Spinal cord (tissue), 10 donors: ENCODE measurements around the gene PDSS2. TPM values are rescaled to one million over a fixed set of nuclear protein-coding genes. Genes with fewer than 3 reads are reported as not detected.
"Not testable (repeated sequence)": the region's sequence is repeated elsewhere in the genome, so short reads cannot be mapped to it uniquely, and the experiment has no call there.

Experiments
- DNase-seq, 6 donors: peaks; one replicate each; pipeline versions ENCODE4 v3.0.0 to v3.0.0-alpha.2; 2013 to 2015; ENCODE audit warnings: low spot score in 6 of 6, low read depth in 4 of 6
- H3K27ac ChIP-seq: one replicate; pipeline ENCODE4 v1.5.1; 2013; ENCODE audit warnings: low read depth, low read length, control low read depth
- H3K27me3 ChIP-seq: one replicate; pipeline ENCODE4 v1.6.1; 2013; ENCODE audit warnings: low read length; ENCODE audit not compliant: control insufficient read depth, insufficient read depth
- H3K36me3 ChIP-seq: one replicate; pipeline ENCODE4 v1.6.1; 2013; ENCODE audit warnings: low read length; ENCODE audit not compliant: control insufficient read depth, insufficient read depth
- H3K4me1 ChIP-seq: one replicate; pipeline ENCODE4 v1.6.1; 2013; ENCODE audit warnings: low read length; ENCODE audit not compliant: control insufficient read depth, insufficient read depth
- H3K4me3 ChIP-seq: one replicate; pipeline ENCODE4 v1.5.1; 2013; ENCODE audit warnings: low read depth, low read length, control low read depth
- H3K9me3 ChIP-seq: one replicate; pipeline ENCODE4 v1.6.1; 2013; ENCODE audit warnings: low read length; ENCODE audit not compliant: control insufficient read depth, insufficient read depth
- WGBS: methylation state at CpG from one replicate; pipeline ENCODE4 v1.1.5; 2013; ENCODE audit warnings: missing lambda C conversion rate; ENCODE audit not compliant: insufficient coverage; 5-methylcytosine and 5-hydroxymethylcytosine counted together
- polyA plus RNA-seq, 2 donors: library from polyadenylated mRNA; unstranded; fragments of 120-200 nt; gene quantifications; one replicate each; pipeline ENCODE4 v1.2.1, GENCODE V29; 2013; ENCODE audit not compliant: insufficient read length in 2 of 2
- total RNA-seq, 2 donors: library from RNA; depleted of rRNA in 1 of 2; stranded (reverse); fragments of 120-200 nt in 1 of 2; fragments of >200 nt in 1 of 2; gene quantifications; one replicate each; pipeline versions ENCODE4 v1.2.3 to v1.2.4, GENCODE V29; 2013 to 2014
- donor health status: healthy.

The PDSS2 gene
- total and polyA plus RNA-seq, 4 donors = 9.5 to 14.5 (median 10.6) TPM

DNA sequence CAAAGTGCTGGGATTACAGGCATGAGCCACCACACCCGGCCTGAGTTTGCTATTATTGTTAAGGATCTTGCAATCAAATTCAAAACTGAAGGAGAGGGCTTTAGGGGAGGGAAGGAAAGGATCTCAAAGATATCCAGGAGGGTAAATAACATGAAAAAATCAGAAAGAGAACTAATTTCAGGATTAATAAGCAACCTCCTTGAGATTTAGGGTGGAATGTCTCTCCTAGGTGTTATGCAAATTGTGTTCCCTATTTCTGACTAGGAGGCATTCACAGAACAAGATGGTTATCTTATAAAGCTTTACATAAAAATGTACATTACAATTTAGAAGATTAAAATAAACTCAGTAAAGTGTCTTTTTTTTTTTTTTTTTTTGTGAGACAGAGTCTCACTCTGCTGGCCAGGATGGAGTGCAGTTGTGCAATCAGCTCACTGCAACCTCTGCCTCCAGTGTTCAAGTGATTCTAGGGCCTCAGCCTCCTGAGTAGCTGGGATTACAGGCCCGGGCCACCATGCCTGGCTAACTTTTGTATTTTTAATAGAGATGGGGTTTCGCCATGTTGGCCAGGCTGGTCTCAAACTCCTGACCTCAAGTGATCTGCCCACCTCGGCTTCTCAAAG lies 252.0 kb downstream of the PDSS2 start:
- Histone ChIP-seq H3K27ac (no peak overlapping the region), H3K9me3 (peaks cover 2% of the 10 kb centered on the region), H3K4me3 (no peak overlapping the region), H3K4me1 (no peaks in the 10 kb centered on the region), H3K27me3 (no peaks in the 10 kb centered on the region), H3K36me3 (no peaks in the 10 kb centered on the region)
- 100% methylated on average over 1 of the region's 4 CpGs for WGBS
- DNase-seq = no peak

DNA sequence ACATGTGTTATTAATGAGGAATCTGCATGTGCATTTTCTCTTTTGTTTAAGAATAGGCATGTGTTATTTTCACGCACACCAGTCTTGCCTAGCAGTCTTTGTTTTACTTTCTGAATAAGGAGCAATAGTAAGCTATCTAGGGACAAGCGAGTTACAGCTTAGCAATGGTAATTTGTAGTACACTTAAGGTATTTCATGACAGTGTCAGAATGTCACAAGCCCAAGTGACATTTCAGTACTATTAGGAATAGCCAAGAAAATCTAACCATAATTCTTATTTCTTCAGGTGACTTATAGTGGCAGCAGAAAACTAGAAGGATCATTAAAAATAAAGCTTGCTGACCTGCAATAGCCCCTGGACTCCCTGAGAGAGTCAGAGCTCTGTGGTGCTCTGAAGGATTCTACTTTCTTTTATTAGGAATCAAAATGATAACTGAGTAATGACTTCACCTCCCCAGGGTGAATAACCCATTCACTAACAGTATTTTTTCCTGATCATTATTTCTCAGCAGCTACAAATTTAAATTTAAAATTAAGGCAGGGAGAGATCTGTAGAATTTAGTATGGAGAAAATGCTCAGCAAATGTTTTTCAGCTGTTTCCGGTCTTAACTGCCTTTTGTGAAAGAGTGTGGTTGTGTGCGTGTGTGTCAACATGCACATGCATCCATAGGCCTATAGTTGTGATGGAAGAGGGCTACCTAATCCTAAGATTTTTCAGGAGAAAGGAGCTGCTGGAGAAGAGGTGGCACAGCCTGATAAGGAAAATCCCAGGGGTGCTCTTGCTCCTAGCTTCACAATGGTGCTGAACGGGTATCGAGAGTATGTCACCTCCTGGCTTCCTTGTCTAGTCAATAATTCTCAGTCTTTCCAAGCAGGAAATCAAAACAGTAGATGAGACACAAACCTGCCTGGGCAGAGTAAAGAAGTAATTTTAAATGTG lies 254.0 kb downstream of the PDSS2 start:
- H3K27me3 ChIP-seq = no peaks in the 10 kb centered on the region
- H3K9me3 ChIP-seq = peaks cover 2% of the 10 kb centered on the region
- H3K4me1 ChIP-seq = no peaks in the 10 kb centered on the region
- DNase-seq = peak in 1 of 6 donors; percentile 25
- H3K4me3 ChIP-seq = no peak overlapping the region
- H3K36me3 ChIP-seq = no peaks in the 10 kb centered on the region
- WGBS = 74% methylated on average over 4 of the region's 6 CpGs
- no peak overlapping the region for H3K27ac ChIP-seq

DNA sequence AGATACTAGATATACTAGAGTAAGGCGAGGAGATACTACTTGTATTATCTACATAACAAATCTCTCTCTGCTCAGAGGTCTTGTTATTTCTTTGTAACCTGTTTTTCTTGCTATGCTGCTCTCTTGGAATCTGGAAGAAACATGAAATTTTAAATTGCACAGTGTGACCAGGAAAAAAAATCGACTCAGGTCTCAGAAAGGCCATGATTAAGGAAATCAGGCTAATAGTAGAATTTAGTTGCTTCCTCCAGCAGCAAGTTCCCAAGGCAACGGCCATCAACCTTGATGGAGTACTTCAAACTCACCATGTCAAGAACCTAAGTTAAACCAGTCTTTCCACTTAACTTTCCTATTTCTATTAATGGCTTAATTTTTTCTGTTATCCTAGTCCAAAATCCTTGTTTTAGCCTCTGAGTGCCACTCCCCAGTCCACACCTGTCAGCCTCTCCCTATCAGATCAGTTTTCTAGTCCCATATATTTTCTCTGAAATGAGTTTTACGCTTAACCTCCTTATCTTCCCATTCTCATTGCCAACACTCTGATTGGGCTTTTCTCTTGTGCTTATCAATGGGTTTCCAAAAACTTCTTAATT lies 256.4 kb downstream of the PDSS2 start:
- no peak overlapping the region for H3K27ac ChIP-seq
- H3K9me3 ChIP-seq = peaks cover 2% of the 10 kb centered on the region
- no peaks in the 10 kb centered on the region for H3K4me1 ChIP-seq
- H3K4me3 ChIP-seq = no peak overlapping the region
- no peaks in the 10 kb centered on the region for H3K36me3 ChIP-seq
- no peak for DNase-seq
- H3K27me3 ChIP-seq = no peaks in the 10 kb centered on the region
- 85% methylated on average over 3 of the region's 4 CpGs for WGBS

DNA sequence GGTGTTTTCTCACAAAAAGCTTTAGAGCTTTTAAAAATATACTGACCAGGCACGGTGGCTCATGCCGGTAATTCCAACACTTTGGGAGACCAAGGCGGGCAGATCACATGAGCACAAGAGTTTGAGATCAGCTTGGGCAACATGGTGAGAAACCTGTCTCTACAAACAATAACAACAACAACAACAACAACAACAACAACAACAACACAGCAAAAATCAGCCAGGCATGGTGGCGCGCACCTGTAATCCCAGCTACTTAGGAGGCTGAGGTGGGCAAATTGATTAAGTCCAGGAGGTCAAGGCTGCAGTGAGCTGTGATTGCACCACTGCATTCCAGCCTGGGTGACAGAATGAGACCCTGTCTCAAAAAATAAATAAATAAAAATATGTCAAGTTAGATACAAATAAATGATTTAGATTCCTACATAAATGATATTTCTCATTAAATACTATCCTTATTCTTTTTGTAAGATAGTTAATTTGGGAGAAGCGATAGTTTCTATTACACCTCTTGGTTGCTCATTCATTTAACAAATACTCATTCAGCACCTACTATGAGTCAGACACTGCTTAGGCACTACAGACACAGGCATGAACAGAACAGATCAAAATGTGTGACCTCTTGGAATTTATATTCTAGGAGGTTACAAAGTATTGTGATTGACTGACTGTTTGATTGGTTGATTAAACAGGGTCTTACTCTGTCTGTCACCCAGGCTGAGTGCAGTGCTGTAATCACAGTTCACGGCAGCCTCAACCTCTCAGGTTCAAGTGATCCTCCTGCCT lies 260.5 kb downstream of the PDSS2 start:
- no peaks in the 10 kb centered on the region for H3K9me3 ChIP-seq
- no peaks in the 10 kb centered on the region for H3K27me3 ChIP-seq
- no peak for DNase-seq
- no peaks in the 10 kb centered on the region for H3K4me1 ChIP-seq
- WGBS = 100% methylated on average over 4 of the region's 7 CpGs
- no peak overlapping the region for H3K27ac ChIP-seq
- no peaks in the 10 kb centered on the region for H3K36me3 ChIP-seq
- no peak overlapping the region for H3K4me3 ChIP-seq

DNA sequence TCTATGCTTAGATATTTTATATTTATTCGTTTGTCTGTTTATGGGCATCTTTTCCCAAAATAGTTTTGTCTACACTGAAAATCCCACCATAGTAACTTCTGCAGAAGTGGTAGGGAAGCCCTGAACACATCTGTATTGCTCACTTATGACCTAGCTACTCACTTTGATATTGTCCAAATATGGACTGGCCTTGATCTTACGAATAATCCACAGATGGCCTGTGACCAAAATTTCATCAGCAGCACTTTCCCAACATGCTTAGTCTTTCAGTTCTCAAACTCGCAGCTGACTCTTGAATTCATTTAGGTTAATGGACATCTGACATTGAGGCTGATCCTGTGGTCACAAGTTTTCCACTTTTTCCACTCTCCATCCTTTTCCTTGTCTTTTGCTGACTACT lies 263.2 kb downstream of the PDSS2 start:
- no peaks in the 10 kb centered on the region for H3K9me3 ChIP-seq
- no peaks in the 10 kb centered on the region for H3K36me3 ChIP-seq
- 100% methylated on average over 1 of the region's 3 CpGs for WGBS

DNA sequence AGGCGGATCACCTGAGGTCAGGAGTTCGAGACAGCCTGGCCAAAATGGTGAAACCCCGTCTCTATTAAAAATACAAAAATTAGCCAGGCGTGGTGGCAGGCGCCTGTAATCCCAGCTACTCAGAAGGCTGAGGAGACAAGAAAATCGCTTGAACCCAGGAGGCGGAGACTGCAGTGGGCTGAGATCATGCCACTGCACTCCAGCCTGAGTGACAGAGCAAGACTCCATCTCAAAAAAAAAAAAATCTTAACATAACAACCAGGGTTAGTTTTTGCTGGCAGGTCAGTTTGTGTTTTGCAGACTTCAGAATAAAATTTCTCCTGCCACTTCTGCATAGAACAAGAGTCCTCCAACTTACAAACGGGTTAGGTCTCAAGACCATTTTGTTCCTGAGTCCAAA lies 264.6 kb downstream of the PDSS2 start:
- not testable (repeated sequence) for DNase-seq, H3K4me3 ChIP-seq, H3K4me1 ChIP-seq, H3K9me3 ChIP-seq, H3K36me3 ChIP-seq, H3K27ac ChIP-seq, H3K27me3 ChIP-seq
- 98% methylated on average over 4 of the region's 8 CpGs for WGBS

More for the DNA sequence above, 263.2 kb downstream of the PDSS2 start:
- Histone ChIP-seq H3K4me1 (no peaks in the 10 kb centered on the region), H3K4me3 (no peak overlapping the region), H3K27me3 (no peaks in the 10 kb centered on the region), H3K27ac (no peak overlapping the region)
- no peak for DNase-seq

DNA sequence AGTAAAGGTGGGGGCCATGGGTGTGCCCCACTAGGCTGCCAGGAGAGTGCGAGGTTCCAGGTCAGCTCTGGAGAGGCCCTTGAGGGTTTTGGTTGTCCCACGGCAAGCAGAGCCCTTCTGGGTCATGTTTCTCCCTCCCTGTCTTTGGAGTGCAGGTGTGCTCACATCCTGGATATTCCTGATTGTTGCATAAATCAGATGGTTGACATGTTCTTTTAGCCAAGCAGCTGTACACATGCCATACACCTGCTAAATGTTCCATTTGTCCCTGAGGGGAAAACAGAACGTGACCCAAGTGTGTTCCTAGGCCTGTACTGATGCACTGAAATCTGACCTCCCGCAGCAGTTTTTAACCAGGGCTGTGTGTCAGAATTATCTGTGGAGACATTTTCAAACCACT lies 266.5 kb downstream of the PDSS2 start:
- no peak for DNase-seq
- WGBS = 81% methylated on average over 2 of the region's 4 CpGs
- no peak overlapping the region for H3K27ac ChIP-seq
- no peaks in the 10 kb centered on the region for H3K27me3 ChIP-seq
- H3K4me3 ChIP-seq = no peak overlapping the region
- H3K36me3 ChIP-seq = no peaks in the 10 kb centered on the region
- no peaks in the 10 kb centered on the region for H3K9me3 ChIP-seq
- H3K4me1 ChIP-seq = no peaks in the 10 kb centered on the region

DNA sequence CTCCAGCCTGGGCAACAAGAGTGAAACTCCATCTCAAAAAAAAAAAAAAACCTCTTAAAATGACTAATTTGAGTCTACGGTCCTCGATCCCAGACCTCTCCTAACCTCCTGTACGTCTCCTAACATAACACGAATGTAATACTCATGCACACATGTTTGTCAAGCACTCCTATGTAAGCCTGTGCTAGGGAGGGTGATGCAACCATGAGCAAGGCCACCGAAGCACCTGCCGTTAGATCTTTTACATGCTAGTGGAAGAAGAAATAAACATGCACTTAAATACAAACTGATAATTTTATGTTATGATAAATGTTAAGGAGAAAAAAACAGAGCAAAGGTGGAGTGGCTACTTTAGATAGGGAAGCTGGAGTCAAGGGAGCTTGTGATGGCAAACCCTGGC lies 271.7 kb downstream of the PDSS2 start:
- Histone ChIP-seq H3K4me3 (no peak overlapping the region), H3K36me3 (no peaks in the 10 kb centered on the region), H3K4me1 (no peaks in the 10 kb centered on the region), H3K9me3 (no peaks in the 10 kb centered on the region), H3K27ac (no peak overlapping the region), H3K27me3 (no peaks in the 10 kb centered on the region)
- no peak for DNase-seq
- WGBS = 80% methylated on average over 1 of the region's 6 CpGs

DNA sequence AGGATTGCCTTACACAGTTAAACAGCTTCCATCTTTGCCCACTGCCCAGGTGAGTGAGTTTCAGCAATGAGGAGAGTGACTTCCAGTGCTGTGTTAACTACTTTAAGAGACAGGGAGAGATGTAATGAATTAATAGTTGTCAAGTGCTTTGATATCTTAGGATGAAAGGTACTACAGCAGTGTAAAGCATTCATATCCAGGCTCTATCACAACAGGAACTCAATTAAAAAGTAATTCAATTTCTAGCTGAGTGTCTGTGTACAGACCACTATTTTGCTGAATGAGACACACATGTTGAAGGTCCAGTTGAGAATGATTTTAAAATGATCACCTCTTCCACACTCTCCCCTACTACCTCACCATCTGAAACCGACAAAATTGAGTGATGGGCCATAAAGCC lies 273.3 kb downstream of the PDSS2 start:
- Histone ChIP-seq H3K4me3 (no peak overlapping the region), H3K9me3 (no peaks in the 10 kb centered on the region), H3K36me3 (no peaks in the 10 kb centered on the region), H3K4me1 (no peaks in the 10 kb centered on the region), H3K27ac (no peak overlapping the region), H3K27me3 (no peaks in the 10 kb centered on the region)
- no CpG with 5 or more reads among the region's 1 CpG for WGBS
- peak in 1 of 6 donors; percentile 28 for DNase-seq
